Measurements from ENCODE around the gene HM13. TPM values are rescaled to one million over a fixed set of nuclear protein-coding genes. Genes with fewer than 3 reads are reported as not detected.
A peak's percentile ranks its signal among the peaks of the same experiment; 100 is the strongest.

Gene HM13
- total and polyA plus RNA-seq, 10 donors, result 62.1 to 122 (median 103) TPM

DNA sequence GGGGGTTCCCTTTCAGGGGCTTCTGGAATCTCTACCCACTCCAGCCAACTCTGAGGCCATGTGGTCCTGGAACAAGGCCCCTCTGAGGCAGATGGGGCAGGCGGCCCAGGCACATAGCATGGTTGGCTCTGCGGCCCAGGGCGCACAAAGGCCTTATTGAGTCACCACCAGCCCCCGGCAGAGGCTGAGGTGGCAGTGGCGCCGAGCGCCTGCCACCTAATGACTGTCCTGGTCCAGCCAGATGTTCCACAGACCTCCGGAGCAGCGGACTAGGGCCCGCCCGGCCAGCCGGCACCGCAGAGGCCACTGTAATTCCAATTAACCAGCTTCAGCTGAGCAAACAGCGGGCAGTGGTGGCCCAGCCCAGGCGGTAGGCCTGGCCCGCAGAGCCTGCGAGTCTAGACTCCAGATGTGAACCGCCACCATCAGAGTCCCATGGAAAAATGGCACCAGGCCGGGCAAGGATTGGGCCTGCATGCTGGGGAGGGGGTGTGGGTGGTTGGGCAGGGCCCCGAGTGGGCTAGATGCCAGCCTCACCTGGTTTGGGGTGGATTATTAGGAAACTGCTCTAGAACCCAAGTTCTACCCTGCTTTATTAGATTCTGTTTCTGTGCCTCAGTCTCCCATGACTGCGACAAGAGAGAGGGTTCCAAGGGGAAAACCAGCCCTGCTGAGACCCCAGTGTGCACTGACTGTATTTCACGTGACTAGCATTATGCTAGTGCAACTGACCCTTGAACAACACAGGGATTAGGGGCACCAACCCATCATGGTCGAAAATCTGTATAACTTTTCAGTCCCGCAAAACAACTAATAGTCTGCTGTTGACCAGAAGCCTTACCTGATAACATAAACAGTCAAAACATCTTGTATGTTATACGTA lies 56.7 kb downstream of the HM13 start:
- peaks cover 9 to 62% (median 40%) of the 10 kb centered on the region in 6 donors for H3K4me1 ChIP-seq

GRCh38 chr20:31572042-31572700 lies 57.9 kb downstream of the HM13 start:
- peak overlapping the region; percentile 80 to 97 (median 94) for H3K27ac ChIP-seq
- WGBS, 5 donors, result 27 to 43% (median 32%) methylated on average over 11 to 17 of the region's 17 CpGs
- H3K9me3 ChIP-seq, result no peaks in the 10 kb centered on the region
- peaks cover 9 to 57% (median 40%) of the 10 kb centered on the region in 6 donors for H3K4me1 ChIP-seq
- no peak for TF ChIP-seq POLR2AphosphoS5 (IDR thresholded peaks at IDR 0.05)
- TF ChIP-seq, protein P1, sequence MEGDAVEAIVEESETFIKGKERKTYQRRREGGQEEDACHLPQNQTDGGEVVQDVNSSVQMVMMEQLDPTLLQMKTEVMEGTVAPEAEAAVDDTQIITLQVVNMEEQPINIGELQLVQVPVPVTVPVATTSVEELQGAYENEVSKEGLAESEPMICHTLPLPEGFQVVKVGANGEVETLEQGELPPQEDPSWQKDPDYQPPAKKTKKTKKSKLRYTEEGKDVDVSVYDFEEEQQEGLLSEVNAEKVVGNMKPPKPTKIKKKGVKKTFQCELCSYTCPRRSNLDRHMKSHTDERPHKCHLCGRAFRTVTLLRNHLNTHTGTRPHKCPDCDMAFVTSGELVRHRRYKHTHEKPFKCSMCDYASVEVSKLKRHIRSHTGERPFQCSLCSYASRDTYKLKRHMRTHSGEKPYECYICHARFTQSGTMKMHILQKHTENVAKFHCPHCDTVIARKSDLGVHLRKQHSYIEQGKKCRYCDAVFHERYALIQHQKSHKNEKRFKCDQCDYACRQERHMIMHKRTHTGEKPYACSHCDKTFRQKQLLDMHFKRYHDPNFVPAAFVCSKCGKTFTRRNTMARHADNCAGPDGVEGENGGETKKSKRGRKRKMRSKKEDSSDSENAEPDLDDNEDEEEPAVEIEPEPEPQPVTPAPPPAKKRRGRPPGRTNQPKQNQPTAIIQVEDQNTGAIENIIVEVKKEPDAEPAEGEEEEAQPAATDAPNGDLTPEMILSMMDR (IDR thresholded peaks at IDR 0.05 in 8 of 11, conservative IDR thresholded peaks at IDR 0.05 in 3 of 11), result no peak
- TF ChIP-seq POLR2A (IDR thresholded peaks at IDR 0.05), result no peak
- H3K27me3 ChIP-seq (replicated peaks in 1 of 7), result no peaks in the 10 kb centered on the region
- intact Hi-C loops (cut with DNase I; ENCODE audit: low total_unique reads), result no loop called here
- DNase-seq, result no peak
- H3K4me3 ChIP-seq, result peak overlapping the region; percentile 19 to 74 (median 50)
- peaks cover 0 to 40% (median 12%) of the 10 kb centered on the region in 6 donors for H3K36me3 ChIP-seq

More for the DNA sequence above, 56.7 kb downstream of the HM13 start:
- 92 to 95% (median 94%) methylated on average over 16 to 25 of the region's 25 CpGs for WGBS, 5 donors
- peaks cover 0 to 52% (median 23%) of the 10 kb centered on the region in 6 donors for H3K36me3 ChIP-seq
- H3K27me3 ChIP-seq (replicated peaks in 1 of 7), result no peaks in the 10 kb centered on the region
- H3K4me3 ChIP-seq, result no peak overlapping the region
- peak overlapping the region in 7 of 8 donors; percentile 13 to 97 (median 90) for H3K27ac ChIP-seq
- peak; percentile 80 for DNase-seq
- TF ChIP-seq POLR2AphosphoS5 (IDR thresholded peaks at IDR 0.05) (peak in 2 of 3 donors; percentile 28 to 70), POLR2A (IDR thresholded peaks at IDR 0.05) (no peak)
- intact Hi-C loops (cut with DNase I; ENCODE audit: low total_unique reads), result no loop called here
- H3K9me3 ChIP-seq, result no peaks in the 10 kb centered on the region

DNA sequence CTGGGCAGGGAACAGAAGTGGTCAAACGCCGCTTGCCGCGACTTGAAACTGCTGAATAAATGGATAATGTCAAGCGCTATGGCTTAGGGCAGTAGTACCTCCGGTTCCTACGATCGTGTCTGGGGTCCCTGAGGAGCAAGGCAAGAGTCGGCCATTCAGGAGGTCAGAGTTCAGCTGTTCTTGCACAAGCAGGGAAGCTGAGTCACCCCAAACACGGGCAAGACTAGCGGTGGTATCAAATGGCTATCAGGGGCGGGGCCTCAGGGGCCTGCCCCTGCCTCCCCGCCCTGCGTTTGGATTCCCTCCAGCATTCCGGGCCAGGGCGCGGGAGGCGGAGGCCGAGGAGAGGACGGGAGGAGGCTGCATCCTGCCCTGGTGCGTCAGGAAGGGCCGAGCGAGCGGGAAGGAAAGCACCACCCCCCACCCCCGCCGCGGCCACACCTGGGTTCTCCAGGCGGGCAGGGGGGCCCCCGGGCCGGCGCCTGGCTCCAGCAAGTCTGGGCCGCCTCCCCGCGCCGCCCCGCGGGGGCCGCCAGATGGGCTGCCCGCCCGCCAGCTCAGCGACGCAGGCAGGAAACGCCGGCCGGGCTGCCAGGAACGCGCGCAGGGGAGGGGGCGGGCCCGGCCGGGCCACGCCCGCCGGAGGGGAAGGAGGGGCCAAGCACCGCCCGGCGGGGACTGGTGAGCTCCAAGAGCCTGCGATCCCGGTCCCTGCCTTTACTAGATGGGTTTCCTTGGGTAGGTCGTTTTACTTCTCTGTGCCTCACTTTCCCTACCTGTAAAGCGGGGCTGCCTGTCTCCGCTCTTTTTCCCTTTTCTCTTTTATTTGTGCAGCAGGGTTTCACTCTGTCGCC lies 58.7 kb downstream of the HM13 start:
- no peaks in the 10 kb centered on the region for H3K27me3 ChIP-seq (replicated peaks in 1 of 7)
- peaks cover 0 to 32% (median 7%) of the 10 kb centered on the region in 6 donors for H3K36me3 ChIP-seq
- H3K4me1 ChIP-seq, result peaks cover 9 to 53% (median 40%) of the 10 kb centered on the region in 6 donors
- TF ChIP-seq POLR2A (IDR thresholded peaks at IDR 0.05), result peak in 2 of 3 donors; percentile 57 to 58
- TF ChIP-seq, protein P1 (IDR thresholded peaks at IDR 0.05 in 8 of 11, conservative IDR thresholded peaks at IDR 0.05 in 3 of 11), result peak in 3 of 11 experiments; percentile 9 to 36 (median 13)
- peak; percentile 93 to 96 (median 95) for TF ChIP-seq POLR2AphosphoS5 (IDR thresholded peaks at IDR 0.05)
- no peaks in the 10 kb centered on the region for H3K9me3 ChIP-seq
- peak overlapping the region; percentile 22 to 74 (median 50) for H3K4me3 ChIP-seq
- peak overlapping the region; percentile 80 to 97 (median 94) for H3K27ac ChIP-seq
- DNase-seq, result peak; percentile 98
- intact Hi-C loops (cut with DNase I; ENCODE audit: low total_unique reads), result no loop called here
- WGBS, 5 donors, result 1% methylated on average over 20 to 63 of the region's 63 CpGs
